H9 (cell line): ENCODE data around the gene ULK4. TPM values are rescaled to one million over a fixed set of nuclear protein-coding genes. Genes with fewer than 3 reads are reported as not detected.

Source experiments
- DNase-seq: peaks from one replicate; pipeline ENCODE4 v3.0.0-alpha.2; 2017
- H2AFZ ChIP-seq: one replicate; pipeline ENCODE4 v1.6.1; 2013; ENCODE audit warnings: mild to moderate bottlenecking, low read length, control low read depth, moderate library complexity
- H2AK5ac ChIP-seq: 2 replicates; pipeline ENCODE4 v1.6.1; 2013; ENCODE audit warnings: low read length, control low read depth, mixed read lengths; ENCODE audit not compliant: insufficient read length
- H2BK120ac ChIP-seq: one replicate; pipeline ENCODE4 v1.6.1; 2013; ENCODE audit warnings: low read depth, mild to moderate bottlenecking, low read length, control low read depth, inconsistent platforms; ENCODE audit not compliant: poor library complexity, severe bottlenecking
- H2BK12ac ChIP-seq: 2 replicates; pipeline ENCODE4 v1.6.1; 2013; ENCODE audit warnings: low read length, control low read depth, mixed read lengths, low read depth; ENCODE audit not compliant: insufficient read length
- H2BK15ac ChIP-seq: 2 replicates; pipeline ENCODE4 v1.6.1; 2013; ENCODE audit warnings: low read depth, low read length, control low read depth
- H2BK20ac ChIP-seq: one replicate; pipeline ENCODE4 v1.6.1; 2013; ENCODE audit warnings: low read depth, mild to moderate bottlenecking, low read length, control low read depth, inconsistent platforms; ENCODE audit not compliant: poor library complexity, severe bottlenecking
- H2BK5ac ChIP-seq: 2 replicates; pipeline ENCODE4 v1.6.1; 2013; ENCODE audit warnings: low read length, control low read depth, mixed read lengths; ENCODE audit not compliant: insufficient read length
- H3K14ac ChIP-seq: 2 replicates; pipeline ENCODE4 v1.6.1; 2013; ENCODE audit warnings: low read length, control low read depth; ENCODE audit not compliant: insufficient read depth
- H3K18ac ChIP-seq: 2 replicates; pipeline ENCODE4 v1.6.1; 2013; ENCODE audit warnings: low read depth, mild to moderate bottlenecking, mixed read lengths, low read length, control low read depth; ENCODE audit not compliant: insufficient read length
- H3K23ac ChIP-seq: 2 replicates; pipeline ENCODE4 v1.6.1; 2013; ENCODE audit warnings: low read length, control low read depth, mixed read lengths, low read depth; ENCODE audit not compliant: insufficient read length
- H3K23me2 ChIP-seq: 2 replicates; pipeline ENCODE4 v1.6.1; 2013; ENCODE audit warnings: low read depth, mild to moderate bottlenecking, mixed read lengths, low read length, control low read depth; ENCODE audit not compliant: insufficient read length, poor library complexity, severe bottlenecking
- H3K27ac ChIP-seq: 2 replicates; pipeline ENCODE4 v1.5.1; 2013; ENCODE audit warnings: low read length, control low read depth, mixed read lengths, low read depth; ENCODE audit not compliant: insufficient read length
- H3K27me3 ChIP-seq: 2 replicates; pipeline ENCODE4 v1.6.1; 2013; ENCODE audit warnings: low read length, control low read depth, inconsistent platforms; ENCODE audit not compliant: insufficient read depth
- H3K4ac ChIP-seq: 2 replicates; pipeline ENCODE4 v1.6.1; 2013; ENCODE audit warnings: low read depth, mild to moderate bottlenecking, control low read depth, inconsistent platforms, low read length, moderate library complexity
- H3K4me1 ChIP-seq: 2 replicates; pipeline ENCODE4 v1.6.1; 2013; ENCODE audit warnings: low read length, control low read depth, inconsistent platforms; ENCODE audit not compliant: insufficient read depth
- H3K4me2 ChIP-seq: 2 replicates; pipeline ENCODE4 v1.6.1; 2013; ENCODE audit warnings: low read length, control low read depth, mixed read lengths; ENCODE audit not compliant: insufficient read length, insufficient read depth
- H3K56ac ChIP-seq: 2 replicates; pipeline ENCODE4 v1.6.1; 2013; ENCODE audit warnings: low read depth, mild to moderate bottlenecking, mixed read lengths, low read length, control low read depth; ENCODE audit not compliant: insufficient read length
- H3K79me1 ChIP-seq: 2 replicates; pipeline ENCODE4 v1.6.1; 2013; ENCODE audit warnings: low read depth, mild to moderate bottlenecking, moderate library complexity, low read length, control low read depth, inconsistent platforms; ENCODE audit not compliant: insufficient read depth, poor library complexity, severe bottlenecking
- H3K79me2 ChIP-seq: 2 replicates; pipeline ENCODE4 v1.6.1; 2013; ENCODE audit warnings: low read length, control low read depth, inconsistent platforms; ENCODE audit not compliant: insufficient read depth
- H3K9ac ChIP-seq: 2 replicates; pipeline ENCODE4 v1.6.1; 2013; ENCODE audit warnings: low read length, control low read depth, mixed read lengths; ENCODE audit not compliant: insufficient read length; ENCODE audit errors: extremely low read depth
- H3K9me3 ChIP-seq: one replicate; pipeline ENCODE4 v1.6.1; 2013; ENCODE audit warnings: low read depth, low read length, inconsistent platforms; ENCODE audit not compliant: control insufficient read depth
- H3T11ph ChIP-seq: one replicate; pipeline ENCODE4 v1.6.1; 2013; ENCODE audit warnings: mild to moderate bottlenecking, low read length, control low read depth, inconsistent platforms
- H4K20me1 ChIP-seq: one replicate; pipeline ENCODE4 v1.6.1; 2013; ENCODE audit not compliant: control insufficient read depth, insufficient read length, insufficient read depth
- H4K5ac ChIP-seq: 2 replicates; pipeline ENCODE4 v1.6.1; 2013; ENCODE audit warnings: low read depth, mild to moderate bottlenecking, mixed read lengths, low read length, control low read depth; ENCODE audit not compliant: insufficient read length
- H4K8ac ChIP-seq: replicated peaks from 2 replicates; pipeline ENCODE4 v1.6.1; 2013; ENCODE audit warnings: low read length, control low read depth, mixed read lengths, low read depth; ENCODE audit not compliant: insufficient read length
- H4K91ac ChIP-seq: 2 replicates; pipeline ENCODE4 v1.6.1; 2013; ENCODE audit warnings: low read depth, mild to moderate bottlenecking, moderate library complexity, mixed read lengths, low read length, control low read depth; ENCODE audit not compliant: insufficient read length
- H3K27ac Mint-ChIP-seq, 3 experiments: 2 replicates in 2 of 3; 3 replicates in 1 of 3; pipeline ENCODE4 v1.8.0; 2020 to 2021; ENCODE audit warnings: mixed read lengths in 3 of 3, mild to moderate bottlenecking in 1 of 3, moderate library complexity in 1 of 3
- H3K27me3 Mint-ChIP-seq: 2 replicates; pipeline ENCODE4 v1.8.0; 2021; ENCODE audit warnings: low read depth, mild to moderate bottlenecking, moderate library complexity, mixed read lengths
- H3K36me3 Mint-ChIP-seq, 3 experiments: 2 replicates in 2 of 3; 3 replicates in 1 of 3; pipeline ENCODE4 v1.8.0; 2020 to 2021; ENCODE audit warnings: low read depth in 3 of 3, mixed read lengths in 3 of 3; ENCODE audit not compliant: insufficient read depth in 1 of 3
- H3K4me1 Mint-ChIP-seq, 2 experiments: 2 replicates each; pipeline ENCODE4 v1.8.0; 2020; ENCODE audit warnings: mixed read lengths in 2 of 2
- H3K4me3 Mint-ChIP-seq, 2 experiments: 2 replicates in 1 of 2; 3 replicates in 1 of 2; pipeline ENCODE4 v1.8.0; 2020 to 2021; ENCODE audit warnings: mild to moderate bottlenecking in 2 of 2, mixed read lengths in 2 of 2, moderate library complexity in 1 of 2
- H3K9me3 Mint-ChIP-seq, 2 experiments: 2 replicates in 1 of 2; 3 replicates in 1 of 2; pipeline ENCODE4 v1.8.0; 2020; ENCODE audit warnings: mild to moderate bottlenecking in 2 of 2, mixed read lengths in 2 of 2, moderate library complexity in 1 of 2
- CTCF ChIP-seq: fragments of 200-600 bp; sonication (generic); conservative IDR thresholded peaks from 3 replicates; pipeline ENCODE4 v1.8.0; 2021; ENCODE audit warnings: antibody characterized with exemption, mild to moderate bottlenecking
- WGBS: extraction: QIAGEN DNeasy Blood & Tissue Kit; methylation state at CpG from one replicate; pipeline ENCODE4 v1.1.7; 2013; ENCODE audit warnings: missing lambda C conversion rate, low lambda C conversion rate, mixed read lengths; ENCODE audit not compliant: insufficient read length; ENCODE audit errors: extremely low coverage; 5-methylcytosine and 5-hydroxymethylcytosine counted together
- total RNA-seq: library from RNA; stranded (reverse); gene quantifications from 2 replicates; pipeline ENCODE4 v1.2.1, GENCODE V29; 2021

Gene ULK4
- total RNA-seq, 1 experiment from 2014 or later = 12.9 TPM

DNA sequence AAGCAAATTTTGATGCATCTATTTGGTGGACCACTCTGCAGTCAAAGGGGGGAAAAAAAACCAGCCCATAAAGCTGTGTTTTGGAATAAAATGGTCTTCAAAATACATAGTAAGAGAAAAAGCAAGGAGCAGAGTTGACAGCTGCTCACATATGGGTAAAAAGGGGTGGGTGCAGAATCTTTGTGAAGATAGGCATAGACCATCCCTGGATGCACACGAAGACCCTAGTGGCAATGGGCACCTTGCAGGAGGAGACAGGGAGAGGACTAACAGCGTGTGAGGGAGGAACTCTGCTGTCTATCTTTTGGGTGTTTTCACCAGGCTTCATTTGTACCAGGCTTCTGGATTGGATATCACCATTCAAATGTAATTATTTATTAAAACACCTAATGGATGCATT lies 718.7 kb downstream of the ULK4 start:
- H3K36me3 Mint-ChIP-seq = peaks cover 15 to 44% (median 38%) of the 10 kb centered on the region in 3 experiments; a peak in 6 of 7 replicates
- Histone ChIP-seq H2AK5ac (no peak overlapping the region), H3K27ac (no peak overlapping the region), H3K4me2 (no peak overlapping the region), H3K79me1 (no peaks in the 10 kb centered on the region), H3K27me3 (no peaks in the 10 kb centered on the region), H3K14ac (no peak overlapping the region), H3K4me1 (no peaks in the 10 kb centered on the region), H4K5ac (no peak overlapping the region), H2BK15ac (no peak overlapping the region), H3K18ac (no peak overlapping the region), H2AFZ (no peak overlapping the region), H3K23ac (no peak overlapping the region), H2BK12ac (no peak overlapping the region), H4K8ac (no peak overlapping the region), H3K56ac (no peak overlapping the region), H3K23me2 (no peaks in the 10 kb centered on the region), H2BK20ac (no peak overlapping the region), H3K9ac (no peak overlapping the region), H4K91ac (no peak overlapping the region), H3T11ph (no peak overlapping the region), H2BK120ac (no peak overlapping the region), H3K79me2 (no peaks in the 10 kb centered on the region), H3K4ac (no peak overlapping the region), H4K20me1 (no peaks in the 10 kb centered on the region), H2BK5ac (no peak overlapping the region), H3K9me3 (no peaks in the 10 kb centered on the region)
- no peaks in the 10 kb centered on the region; the same call in 1 of the 2 replicates for H3K27me3 Mint-ChIP-seq
- TF ChIP-seq CTCF = no peak
- peaks cover 16 to 24% of the 10 kb centered on the region in 2 experiments for H3K4me1 Mint-ChIP-seq
- peak overlapping the region in 1 of 3 experiments; percentile 3; a peak in 1 of 7 replicates for H3K27ac Mint-ChIP-seq
- DNase-seq = no peak
- H3K4me3 Mint-ChIP-seq = no peak overlapping the region
- no peaks in the 10 kb centered on the region for H3K9me3 Mint-ChIP-seq
- WGBS = no CpG with 5 or more reads among the region's 2 CpGs
